GM21619 (cell line): ENCODE results near the gene ELL2.
A peak's percentile ranks its signal among the peaks of the same experiment; 100 is the strongest.

Experiments
- ATAC-seq: cut with Tn5 transposase; IDR thresholded peaks from one replicate; pipeline ENCODE4 v1.9.1; 2021; ENCODE audit not compliant: unreplicated experiment

ELL2 gene

GRCh38 chr5:95961617-95962474 is at the start of gene ELL2:
ELL2 (minus strand) TSS chr5:95961851; CDS start chr5:95961721, 130 bp downstream.
- peak; percentile 84 for ATAC-seq

GRCh38 chr5:96008987-96009647 is 47.5 kb upstream of the ELL2 start:
- no peak for ATAC-seq

- no peak for ATAC-seq
These were observed 46.8 kb upstream of the ELL2 start for GRCh38 chr5:96008487-96008886.

- ATAC-seq: no peak
These were observed 45.4 kb upstream of the ELL2 start for GRCh38 chr5:96007051-96007450.

GRCh38 chr5:96006291-96006690 is 44.6 kb upstream of the ELL2 start:
- no peak for ATAC-seq

- no peak for ATAC-seq
These were observed 43.1 kb upstream of the ELL2 start for GRCh38 chr5:96004754-96005153.

GRCh38 chr5:96004087-96004486 is 42.4 kb upstream of the ELL2 start:
- no peak for ATAC-seq

- ATAC-seq: no peak
These were observed 39.6 kb upstream of the ELL2 start for GRCh38 chr5:96001262-96001661.

- no peak for ATAC-seq
These were observed 38.7 kb upstream of the ELL2 start for GRCh38 chr5:96000308-96000707.

GRCh38 chr5:95996904-95997723 is 35.5 kb upstream of the ELL2 start:
- no peak for ATAC-seq

GRCh38 chr5:95995962-95996489 is 34.4 kb upstream of the ELL2 start:
- ATAC-seq: no peak

- ATAC-seq: no peak
These were observed 32.1 kb upstream of the ELL2 start for GRCh38 chr5:95993776-95994175.

GRCh38 chr5:95993266-95993665 is 31.6 kb upstream of the ELL2 start:
- ATAC-seq: no peak

- no peak for ATAC-seq
These were observed 27.8 kb upstream of the ELL2 start for GRCh38 chr5:95989283-95990048.

- no peak for ATAC-seq
These were observed 27.2 kb upstream of the ELL2 start for GRCh38 chr5:95988877-95989276.

GRCh38 chr5:95988094-95988493 is 26.4 kb upstream of the ELL2 start:
- no peak for ATAC-seq

GRCh38 chr5:95986937-95987520 is 25.4 kb upstream of the ELL2 start:
- ATAC-seq: no peak

- ATAC-seq: no peak
These were observed 24.4 kb upstream of the ELL2 start for GRCh38 chr5:95986001-95986400.

GRCh38 chr5:95985249-95985648 is 23.6 kb upstream of the ELL2 start:
- no peak for ATAC-seq

GRCh38 chr5:95984287-95984938 is 22.8 kb upstream of the ELL2 start:
- no peak for ATAC-seq
